K562 (cell line): Measurements from ENCODE around the gene GPATCH3. TPM values are rescaled to one million over a fixed set of nuclear protein-coding genes. Genes with fewer than 3 reads are reported as not detected.
A peak's percentile ranks its signal among the peaks of the same experiment; 100 is the strongest.

ENCODE experiments used
- BRD4 ChIP-seq: fragments of 200-600 bp; sonication (generic); IDR thresholded peaks from 2 replicates; pipeline ENCODE4 v1.6.1; 2017; ENCODE audit warnings: inconsistent platforms
- ESRRA ChIP-seq: fragments of 450-650 bp; IDR thresholded peaks from 2 replicates; pipeline ENCODE4 v1.6.1; 2014; ENCODE audit warnings: low read depth, mild to moderate bottlenecking, moderate library complexity, borderline replicate concordance
- EZH2 ChIP-seq: IDR thresholded peaks from 2 replicates; pipeline ENCODE4 v1.6.1; 2012; ENCODE audit warnings: low read depth, mild to moderate bottlenecking, inconsistent platforms, low read length, borderline replicate concordance
- FOXA3 ChIP-seq, 2 experiments: fragments of 450-650 bp in 1 of 2; sonication (generic) in 1 of 2; formaldehyde crosslinking; IDR thresholded peaks in 1 of 2; conservative IDR thresholded peaks in 1 of 2; 2 replicates each; pipeline versions ENCODE4 v1.4.0 to v1.8.0; 2020 to 2022; ENCODE audit warnings: mild to moderate bottlenecking in 2 of 2, missing genetic modification reagents in 1 of 2
- MAZ ChIP-seq, 2 experiments: fragments of 450-650 bp in 1 of 2; sonication (generic) in 1 of 2; formaldehyde crosslinking; IDR thresholded peaks in 1 of 2; conservative IDR thresholded peaks in 1 of 2; 2 replicates each; pipeline versions ENCODE4 v1.4.0 to v1.5.0; 2020; ENCODE audit warnings: mild to moderate bottlenecking in 1 of 2, missing genetic modification reagents in 1 of 2
- OTX1 ChIP-seq: fragments of 450-650 bp; formaldehyde crosslinking; IDR thresholded peaks from 2 replicates; pipeline ENCODE4 v1.4.0; 2022; ENCODE audit warnings: mild to moderate bottlenecking
- POLR2AphosphoS5 ChIP-seq: IDR thresholded peaks from 2 replicates; pipeline ENCODE4 v1.6.1; 2011; ENCODE audit warnings: mild to moderate bottlenecking, low read depth, low read length, moderate library complexity; ENCODE audit not compliant: control insufficient read depth, insufficient read depth
- POU5F1 ChIP-seq: fragments of 150-350 bp; IDR thresholded peaks from 2 replicates; pipeline ENCODE4 v1.6.1; 2014; ENCODE audit warnings: borderline replicate concordance, low read length, low read depth, mild to moderate bottlenecking; ENCODE audit not compliant: partially characterized antibody
- RB1 ChIP-seq: fragments of 450-650 bp; IDR thresholded peaks from 2 replicates; pipeline ENCODE4 v1.6.1; 2017; ENCODE audit warnings: low read depth, mild to moderate bottlenecking
- TCF7L2 ChIP-seq: fragments of 150-350 bp; IDR thresholded peaks from 2 replicates; pipeline ENCODE4 v1.6.1; 2016; ENCODE audit warnings: low read depth, mild to moderate bottlenecking, low read length, moderate library complexity
- TRIM24 ChIP-seq, 2 experiments: fragments of 450-650 bp; IDR thresholded peaks; 2 replicates each; pipeline ENCODE4 v1.6.1; 2016
- VEZF1 ChIP-seq: fragments of 200-800 bp; sonication (Bioruptor generic); IDR thresholded peaks from 2 replicates; pipeline ENCODE4 v1.6.1; 2017; ENCODE audit warnings: missing genetic modification characterization, missing compliant biosample characterization
- polyA plus RNA-seq, 8 experiments: library from polyadenylated mRNA; depleted of rRNA in 4 of 8; stranded (reverse) in 5 of 8; unstranded in 3 of 8; fragments of >200 nt; fragmentation: Nextera tagmentation in 2 of 8; fragmentation: Illumina TruSeq in 1 of 8; extraction: Ambion mirVana in 2 of 8; extraction: Trizol in 1 of 8; gene quantifications; 2 replicates each; pipeline versions ENCODE4 v1.2.1 to v1.2.3, GENCODE V29; 2011 to 2014; ENCODE audit warnings: inconsistent platforms in 1 of 8, missing spikeins in 1 of 8
- total RNA-seq, 7 experiments: library from RNA; depleted of rRNA in 6 of 7; stranded (reverse); fragments of >200 nt in 6 of 7; fragmentation: Illumina TruSeq in 2 of 7; extraction: Trizol in 2 of 7; gene quantifications; 2 replicates each; pipeline versions ENCODE4 v1.2.1 to v1.2.3, GENCODE V29; 2011 to 2021; ENCODE audit warnings: low replicate concordance in 1 of 7

Gene GPATCH3
- total and polyA plus RNA-seq, 9 of the 15 experiments (the other 6 are each of a cell fraction or from before 2014, with no cell fraction given) = 1.6 to 23.0 (median 13.3) TPM

DNA sequence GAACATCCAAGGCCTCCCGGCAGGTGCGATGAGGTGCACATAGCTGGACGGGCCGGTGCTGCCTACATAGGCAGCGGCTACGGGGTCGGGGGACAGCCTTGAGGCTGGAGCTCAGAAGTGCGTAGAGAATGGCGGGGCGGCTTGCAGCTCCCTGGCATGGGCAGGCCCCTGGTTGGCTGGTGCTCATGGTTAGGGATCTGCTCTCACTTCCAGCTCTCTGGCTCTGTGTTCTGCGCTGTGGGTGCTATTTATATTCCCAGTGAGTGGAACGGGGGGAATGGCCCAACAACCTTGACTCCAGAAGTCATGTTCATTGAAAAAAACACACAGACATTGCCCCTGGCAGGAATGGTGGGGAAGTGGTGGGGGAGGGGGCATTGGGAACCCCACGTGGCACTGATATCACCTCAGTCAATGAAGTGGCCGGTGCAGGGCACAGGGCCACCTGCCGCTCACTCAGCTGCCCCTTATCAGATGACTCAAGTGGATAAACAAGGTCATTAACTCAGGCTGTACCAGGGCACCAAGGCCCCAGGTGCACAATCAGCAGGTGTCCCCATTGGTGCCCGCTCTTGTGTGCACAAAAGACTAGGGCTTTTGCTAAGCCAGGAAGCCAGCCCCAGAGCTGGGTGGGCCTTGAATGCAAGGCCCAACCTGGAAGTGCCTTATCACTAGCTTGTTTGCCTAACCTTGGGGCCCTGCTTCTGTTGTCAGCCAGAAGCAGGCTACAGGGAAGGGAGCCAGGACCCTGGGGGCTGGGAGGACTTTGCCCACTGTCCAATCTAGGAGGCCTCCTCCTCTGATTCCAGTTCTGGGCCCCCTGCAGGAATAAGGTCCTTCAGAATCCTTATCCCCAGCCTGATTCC is 13.7 kb upstream of the GPATCH3 start, which contains the start of gene NR0B2 (continued):
- TF ChIP-seq OTX1 (CRISPR knock-in tag) = no peak
- TF ChIP-seq MAZ (CRISPR knock-in tag; conservative IDR thresholded peaks at IDR 0.05 in 1 of 2, IDR thresholded peaks at IDR 0.05 in 1 of 2) = peak in 1 of 2 experiments; percentile 69; a peak in 2 of 4 replicates
- peak; percentile 74 for TF ChIP-seq ESRRA
- TF ChIP-seq BRD4 = peak; percentile 72; the same call in 1 of the 2 replicates
- TF ChIP-seq POU5F1 = no peak
- TF ChIP-seq POLR2AphosphoS5 = no peak
- TF ChIP-seq TCF7L2 = no peak
- TF ChIP-seq TRIM24 (IDR thresholded peaks at IDR 0.05) = peak in 1 of 2 experiments; percentile 9; a peak in 1 of 4 replicates
- no peak for TF ChIP-seq VEZF1 (CRISPR knock-in tag)
- TF ChIP-seq FOXA3 (CRISPR knock-in tag; conservative IDR thresholded peaks at IDR 0.05 in 1 of 2, IDR thresholded peaks at IDR 0.05 in 1 of 2) = peak; percentile 84 to 87
- no peak for TF ChIP-seq EZH2
- 0 out of 2 replicates have a peak, but pooled peaks have one; percentile 34 for TF ChIP-seq RB1
